ENCODE measurements around the gene EXPH5.
A peak's percentile ranks its signal among the peaks of the same experiment; 100 is the strongest.

DNA sequence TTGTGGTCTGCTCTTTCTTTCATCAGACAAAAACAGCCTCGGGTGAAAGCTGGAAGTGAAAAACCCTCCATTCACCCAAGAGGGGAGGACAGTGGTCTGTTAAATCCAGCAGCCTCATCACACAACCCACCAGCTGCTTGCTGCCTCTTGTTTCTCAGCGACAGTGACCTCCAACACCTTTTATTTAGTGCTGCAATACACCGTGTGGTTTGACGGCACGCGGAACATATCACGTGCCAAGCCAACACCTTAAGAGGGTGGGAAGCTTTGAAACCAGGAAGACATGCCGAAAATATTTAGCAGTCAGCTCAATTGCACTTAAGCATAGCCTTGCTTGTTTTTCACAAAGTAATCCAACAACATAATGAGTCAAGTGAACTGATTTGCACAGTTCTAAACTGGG lies 55.5 kb downstream of the EXPH5 start:
- TF ChIP-seq CTCF (IDR thresholded peaks at IDR 0.05) (no peak), POLR2AphosphoS5 (IDR thresholded peaks at IDR 0.05) (peak in 2 of 3 donors; percentile 12 to 54), EP300 (IDR thresholded peaks at IDR 0.05; ENCODE audit: low read depth) (no peak)

All from transverse colon (tissue), 4 donors.